SK-N-SH (cell line): Measurements from ENCODE around the gene HLA-DPB1. TPM values are rescaled to one million over a fixed set of nuclear protein-coding genes. Genes with fewer than 3 reads are reported as not detected.

ENCODE experiments used
- CTCF ChIA-PET: fragments of 300-600, 350-600 bp; formaldehyde crosslinking; extraction: SDS; loops from one replicate; lab custom pipeline; 2021; lab: Yijun Ruan, JAX
- POLR2A ChIA-PET: fragments of 350-600 bp; sonication (Branson Sonifier 250); formaldehyde crosslinking; extraction: SDS; loops from one replicate; lab custom pipeline; 2020; ENCODE audit warnings: antibody characterized with exemption, inconsistent platforms; lab: Yijun Ruan, JAX
- DNase-seq: peaks from one replicate; pipeline ENCODE4 v3.0.0; 2012
- H2AFZ ChIP-seq: fragments of 200-600 bp; sonication (generic); 2 replicates; pipeline ENCODE4 v1.8.1; 2016; ENCODE audit warnings: antibody characterized with exemption, mild to moderate bottlenecking, low read depth
- H3F3A ChIP-seq: fragments of 200-600 bp; sonication (generic); replicated peaks from 2 replicates; pipeline ENCODE3; 2016; ENCODE audit warnings: antibody characterized with exemption, mild to moderate bottlenecking; ENCODE audit not compliant: insufficient read depth
- H3K27ac ChIP-seq, 2 experiments: fragments of 200-500 bp in 1 of 2; fragments of 200-600 bp in 1 of 2; sonication (Bioruptor generic) in 1 of 2; sonication (generic), shearing (Covaris generic) in 1 of 2; 2 replicates each; pipeline versions ENCODE4 v1.5.1 to v1.6.1; 2014 to 2016; ENCODE audit warnings: low read depth in 2 of 2, inconsistent platforms in 1 of 2, low read length in 1 of 2, mild to moderate bottlenecking in 1 of 2, mixed read lengths in 1 of 2
- H3K27me3 ChIP-seq: fragments of 200-600 bp; sonication (generic), shearing (Covaris generic); 2 replicates; pipeline ENCODE4 v1.6.1; 2016; ENCODE audit warnings: mixed run types; ENCODE audit not compliant: insufficient read depth
- H3K36me3 ChIP-seq, 2 experiments: fragments of 200-500 bp in 1 of 2; fragments of 200-600 bp in 1 of 2; sonication (Bioruptor generic) in 1 of 2; sonication (generic) in 1 of 2; replicated peaks in 1 of 2; 2 replicates each; pipeline versions ENCODE3 to v1.5.1; 2014 to 2016; ENCODE audit warnings: low read length in 1 of 2, mild to moderate bottlenecking in 1 of 2; ENCODE audit not compliant: insufficient read depth in 2 of 2, control insufficient read depth in 1 of 2
- H3K4me1 ChIP-seq, 2 experiments: fragments of 200-500 bp in 1 of 2; fragments of 200-600 bp in 1 of 2; sonication (Bioruptor generic) in 1 of 2; sonication (generic), shearing (Covaris generic) in 1 of 2; 2 replicates each; pipeline versions ENCODE4 v1.5.1 to v1.6.1; 2014 to 2016; ENCODE audit warnings: low read depth in 1 of 2, low read length in 1 of 2, mixed run types in 1 of 2; ENCODE audit not compliant: insufficient read depth in 2 of 2, control insufficient read depth in 1 of 2
- H3K4me2 ChIP-seq: fragments of 200-600 bp; sonication (generic), shearing (Covaris generic); 2 replicates; pipeline ENCODE4 v1.6.1; 2017; ENCODE audit warnings: mixed run types
- H3K4me3 ChIP-seq, 2 experiments: fragments of 200-500 bp in 1 of 2; fragments of 200-600 bp in 1 of 2; sonication (Bioruptor generic) in 1 of 2; sonication (generic), shearing (Covaris generic) in 1 of 2; 2 replicates each; pipeline versions ENCODE4 v1.5.1 to v1.8.1; 2014 to 2016; ENCODE audit warnings: low read depth in 2 of 2, inconsistent platforms in 1 of 2, low read length in 1 of 2, mild to moderate bottlenecking in 1 of 2, mixed read lengths in 1 of 2, moderate library complexity in 1 of 2
- H3K79me2 ChIP-seq: fragments of 200-600 bp; sonication (generic); 2 replicates; pipeline ENCODE4 v1.8.1; 2017; ENCODE audit warnings: mild to moderate bottlenecking; ENCODE audit not compliant: insufficient read depth
- H3K9ac ChIP-seq: fragments of 200-600 bp; sonication (generic); 2 replicates; pipeline ENCODE4 v1.6.1; 2017; ENCODE audit warnings: mixed run types
- H3K9me2 ChIP-seq: fragments of 200-600 bp; sonication (generic); 2 replicates; pipeline ENCODE4 v1.6.1; 2017; ENCODE audit warnings: mixed run types
- H3K9me3 ChIP-seq: fragments of 200-600 bp; sonication (generic); 2 replicates; pipeline ENCODE4 v1.6.1; 2017; ENCODE audit warnings: mixed run types, mild to moderate bottlenecking, moderate library complexity
- H4K20me1 ChIP-seq: fragments of 200-600 bp; sonication (generic); 2 replicates; pipeline ENCODE4 v1.6.1; 2017; ENCODE audit warnings: mild to moderate bottlenecking, mixed run types; ENCODE audit not compliant: insufficient read depth
- MEF2A ChIP-seq: IDR thresholded peaks from 2 replicates; pipeline ENCODE4 v1.4.0; 2012; ENCODE audit warnings: low read depth, borderline replicate concordance
- NRF1 ChIP-seq: IDR thresholded peaks from 2 replicates; pipeline ENCODE4 v1.6.1; 2012; ENCODE audit warnings: low read depth, mild to moderate bottlenecking, low read length
- RAD21 ChIP-seq: IDR thresholded peaks from 2 replicates; pipeline ENCODE4 v1.6.1; 2012; ENCODE audit warnings: mild to moderate bottlenecking, low read length
- RFX5 ChIP-seq: IDR thresholded peaks from 2 replicates; pipeline ENCODE4 v1.6.1; 2012; ENCODE audit warnings: mild to moderate bottlenecking, improper control_type of control experiment, low read length
- SMC3 ChIP-seq: IDR thresholded peaks from 2 replicates; pipeline ENCODE4 v1.6.1; 2012; ENCODE audit warnings: low read depth, low read length, improper control_type of control experiment
- TEAD4 ChIP-seq: IDR thresholded peaks from 2 replicates; pipeline ENCODE4 v1.4.0; 2012; ENCODE audit warnings: mild to moderate bottlenecking, borderline replicate concordance; ENCODE audit not compliant: insufficient read depth
- YY1 ChIP-seq: IDR thresholded peaks from 2 replicates; pipeline ENCODE4 v1.4.0; 2012; ENCODE audit warnings: low read depth, mild to moderate bottlenecking
- WGBS: methylation state at CpG from one replicate; pipeline ENCODE4 v1.1.6; 2017; ENCODE audit warnings: low lambda C conversion rate; 5-methylcytosine and 5-hydroxymethylcytosine counted together
- polyA plus RNA-seq, 3 experiments: library from polyadenylated mRNA; depleted of rRNA; stranded (reverse); fragments of >200 nt; gene quantifications; 2 replicates each; pipeline ENCODE4 v1.2.3, GENCODE V29; 2012
- TF ChIP-seq, protein P1 (sequence below): IDR thresholded peaks from 2 replicates; pipeline ENCODE4; 2012
- TF ChIP-seq, protein P2 (sequence below): fragments of 150-350 bp; IDR thresholded peaks from 2 replicates; pipeline ENCODE4 v1.6.1; 2016; ENCODE audit warnings: mild to moderate bottlenecking, low read depth, low read length
- TF ChIP-seq, protein P3 (sequence below): fragments of 200-600 bp; sonication (generic); IDR thresholded peaks from 2 replicates; pipeline ENCODE4 v1.6.1; 2017; ENCODE audit warnings: antibody characterized with exemption, mild to moderate bottlenecking, moderate library complexity
- TF ChIP-seq, protein P4 (sequence below): IDR thresholded peaks from 2 replicates; pipeline ENCODE4 v1.6.1; 2012; ENCODE audit warnings: mild to moderate bottlenecking, low read depth, low read length, moderate library complexity

HLA-DPB1 gene
- polyA plus RNA-seq, 1 of the 3 experiments (the other 2 are of a cell fraction): 2.0 TPM

DNA sequence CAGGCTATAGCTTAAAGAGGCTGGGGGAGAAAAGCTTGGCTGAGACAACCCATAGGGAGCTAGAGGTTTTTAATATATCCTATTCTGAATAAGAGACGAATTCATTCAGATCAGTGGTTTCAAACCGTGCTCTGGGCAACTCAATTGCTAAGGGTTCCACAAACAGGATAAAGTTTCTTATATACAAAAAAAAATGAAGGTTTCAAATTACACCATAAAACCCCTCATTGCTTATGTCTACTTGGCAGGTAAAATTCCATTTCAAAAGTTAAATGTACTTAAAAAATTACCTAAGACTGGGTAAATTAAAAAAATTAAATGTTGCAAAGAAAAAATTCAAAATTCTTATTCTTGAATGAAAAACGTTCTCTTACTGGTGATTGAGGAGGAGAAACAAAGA, 2.7 kb downstream of the HLA-DPB1 start (continued):
- TF ChIP-seq, protein P1, sequence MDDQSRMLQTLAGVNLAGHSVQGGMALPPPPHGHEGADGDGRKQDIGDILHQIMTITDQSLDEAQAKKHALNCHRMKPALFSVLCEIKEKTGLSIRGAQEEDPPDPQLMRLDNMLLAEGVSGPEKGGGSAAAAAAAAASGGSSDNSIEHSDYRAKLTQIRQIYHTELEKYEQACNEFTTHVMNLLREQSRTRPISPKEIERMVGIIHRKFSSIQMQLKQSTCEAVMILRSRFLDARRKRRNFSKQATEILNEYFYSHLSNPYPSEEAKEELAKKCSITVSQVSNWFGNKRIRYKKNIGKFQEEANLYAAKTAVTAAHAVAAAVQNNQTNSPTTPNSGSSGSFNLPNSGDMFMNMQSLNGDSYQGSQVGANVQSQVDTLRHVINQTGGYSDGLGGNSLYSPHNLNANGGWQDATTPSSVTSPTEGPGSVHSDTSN: no peak
- no peak for TF ChIP-seq NRF1
- TF ChIP-seq, all 33 proteins: peak for 0

DNA sequence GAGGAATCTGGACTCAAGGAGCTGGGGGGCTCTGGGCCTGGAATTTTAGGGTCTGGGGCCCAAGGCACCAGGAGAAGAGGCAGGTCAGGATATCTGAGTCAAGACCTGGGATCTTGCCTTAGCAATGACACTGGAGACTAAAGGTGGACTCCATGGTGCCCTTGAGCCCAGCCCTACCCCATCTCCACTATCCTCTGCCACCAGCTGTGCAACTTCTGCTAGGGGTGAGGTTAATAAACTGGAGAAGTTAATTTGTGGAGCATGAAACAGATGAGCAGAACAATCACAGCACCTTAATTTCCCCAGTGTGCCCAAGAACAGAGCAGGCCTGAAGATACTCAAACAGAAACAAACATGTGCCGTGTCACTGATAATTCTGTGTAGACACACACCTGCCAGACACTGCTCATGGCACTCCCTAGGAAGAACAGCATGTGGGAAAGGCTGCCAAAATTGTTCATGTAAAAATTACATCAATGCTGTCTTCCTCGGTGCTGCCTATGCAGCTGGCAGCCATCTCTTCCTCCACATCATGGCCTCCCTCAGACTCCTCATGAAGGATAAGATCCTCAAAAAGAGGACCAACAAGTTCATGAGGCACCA, 3.2 kb downstream of the HLA-DPB1 start:
- no peak overlapping the region for H3K9ac ChIP-seq
- ChIA-PET POLR2A (no interaction called here), CTCF (interaction anchor here (1.2 kb wide), 1 partner anchor 82 kb away, joined by 3 read pairs; no protein-coding TSS in a partner anchor)
- WGBS: 7% methylated on average over 2 of the region's 2 CpGs
- no peak overlapping the region for H2AFZ ChIP-seq
- H3K4me1 ChIP-seq: no peaks in the 10 kb centered on the region; a peak in 1 of 4 replicates
- TF ChIP-seq RFX5 (no peak), YY1 (no peak), MEF2A (no peak), RAD21 (no peak), TEAD4 (no peak), SMC3 (no peak)
- TF ChIP-seq, protein P2, sequence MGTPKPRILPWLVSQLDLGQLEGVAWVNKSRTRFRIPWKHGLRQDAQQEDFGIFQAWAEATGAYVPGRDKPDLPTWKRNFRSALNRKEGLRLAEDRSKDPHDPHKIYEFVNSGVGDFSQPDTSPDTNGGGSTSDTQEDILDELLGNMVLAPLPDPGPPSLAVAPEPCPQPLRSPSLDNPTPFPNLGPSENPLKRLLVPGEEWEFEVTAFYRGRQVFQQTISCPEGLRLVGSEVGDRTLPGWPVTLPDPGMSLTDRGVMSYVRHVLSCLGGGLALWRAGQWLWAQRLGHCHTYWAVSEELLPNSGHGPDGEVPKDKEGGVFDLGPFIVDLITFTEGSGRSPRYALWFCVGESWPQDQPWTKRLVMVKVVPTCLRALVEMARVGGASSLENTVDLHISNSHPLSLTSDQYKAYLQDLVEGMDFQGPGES: no peak
- TF ChIP-seq, protein P3, sequence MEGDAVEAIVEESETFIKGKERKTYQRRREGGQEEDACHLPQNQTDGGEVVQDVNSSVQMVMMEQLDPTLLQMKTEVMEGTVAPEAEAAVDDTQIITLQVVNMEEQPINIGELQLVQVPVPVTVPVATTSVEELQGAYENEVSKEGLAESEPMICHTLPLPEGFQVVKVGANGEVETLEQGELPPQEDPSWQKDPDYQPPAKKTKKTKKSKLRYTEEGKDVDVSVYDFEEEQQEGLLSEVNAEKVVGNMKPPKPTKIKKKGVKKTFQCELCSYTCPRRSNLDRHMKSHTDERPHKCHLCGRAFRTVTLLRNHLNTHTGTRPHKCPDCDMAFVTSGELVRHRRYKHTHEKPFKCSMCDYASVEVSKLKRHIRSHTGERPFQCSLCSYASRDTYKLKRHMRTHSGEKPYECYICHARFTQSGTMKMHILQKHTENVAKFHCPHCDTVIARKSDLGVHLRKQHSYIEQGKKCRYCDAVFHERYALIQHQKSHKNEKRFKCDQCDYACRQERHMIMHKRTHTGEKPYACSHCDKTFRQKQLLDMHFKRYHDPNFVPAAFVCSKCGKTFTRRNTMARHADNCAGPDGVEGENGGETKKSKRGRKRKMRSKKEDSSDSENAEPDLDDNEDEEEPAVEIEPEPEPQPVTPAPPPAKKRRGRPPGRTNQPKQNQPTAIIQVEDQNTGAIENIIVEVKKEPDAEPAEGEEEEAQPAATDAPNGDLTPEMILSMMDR: no peak
- TF ChIP-seq, protein P4, sequence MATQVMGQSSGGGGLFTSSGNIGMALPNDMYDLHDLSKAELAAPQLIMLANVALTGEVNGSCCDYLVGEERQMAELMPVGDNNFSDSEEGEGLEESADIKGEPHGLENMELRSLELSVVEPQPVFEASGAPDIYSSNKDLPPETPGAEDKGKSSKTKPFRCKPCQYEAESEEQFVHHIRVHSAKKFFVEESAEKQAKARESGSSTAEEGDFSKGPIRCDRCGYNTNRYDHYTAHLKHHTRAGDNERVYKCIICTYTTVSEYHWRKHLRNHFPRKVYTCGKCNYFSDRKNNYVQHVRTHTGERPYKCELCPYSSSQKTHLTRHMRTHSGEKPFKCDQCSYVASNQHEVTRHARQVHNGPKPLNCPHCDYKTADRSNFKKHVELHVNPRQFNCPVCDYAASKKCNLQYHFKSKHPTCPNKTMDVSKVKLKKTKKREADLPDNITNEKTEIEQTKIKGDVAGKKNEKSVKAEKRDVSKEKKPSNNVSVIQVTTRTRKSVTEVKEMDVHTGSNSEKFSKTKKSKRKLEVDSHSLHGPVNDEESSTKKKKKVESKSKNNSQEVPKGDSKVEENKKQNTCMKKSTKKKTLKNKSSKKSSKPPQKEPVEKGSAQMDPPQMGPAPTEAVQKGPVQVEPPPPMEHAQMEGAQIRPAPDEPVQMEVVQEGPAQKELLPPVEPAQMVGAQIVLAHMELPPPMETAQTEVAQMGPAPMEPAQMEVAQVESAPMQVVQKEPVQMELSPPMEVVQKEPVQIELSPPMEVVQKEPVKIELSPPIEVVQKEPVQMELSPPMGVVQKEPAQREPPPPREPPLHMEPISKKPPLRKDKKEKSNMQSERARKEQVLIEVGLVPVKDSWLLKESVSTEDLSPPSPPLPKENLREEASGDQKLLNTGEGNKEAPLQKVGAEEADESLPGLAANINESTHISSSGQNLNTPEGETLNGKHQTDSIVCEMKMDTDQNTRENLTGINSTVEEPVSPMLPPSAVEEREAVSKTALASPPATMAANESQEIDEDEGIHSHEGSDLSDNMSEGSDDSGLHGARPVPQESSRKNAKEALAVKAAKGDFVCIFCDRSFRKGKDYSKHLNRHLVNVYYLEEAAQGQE: no peak
- H3F3A ChIP-seq: no peaks in the 10 kb centered on the region
- H3K9me2 ChIP-seq: no peaks in the 10 kb centered on the region
- no peak overlapping the region for H3K27ac ChIP-seq
- H3K9me3 ChIP-seq: no peaks in the 10 kb centered on the region
- no peak overlapping the region for H3K4me2 ChIP-seq
- H4K20me1 ChIP-seq: no peaks in the 10 kb centered on the region
- no peak for DNase-seq
- peaks cover 58% of the 10 kb centered on the region; the same call in 1 of the 2 replicates for H3K27me3 ChIP-seq
- no peaks in the 10 kb centered on the region for H3K36me3 ChIP-seq
- no peaks in the 10 kb centered on the region for H3K79me2 ChIP-seq
- H3K4me3 ChIP-seq: no peak overlapping the region
